NCI-H2107 treated with DMSO at 0.1 percent for 48 hours (cell line): ENCODE results near the gene HASPIN.
"Not testable (repeated sequence)": the region's sequence is repeated elsewhere in the genome, so short reads cannot be mapped to it uniquely, and the experiment has no call there.

ENCODE experiments used
- DNase-seq: peaks from one replicate; lab custom pipeline; 2025; ENCODE audit not compliant: unreplicated experiment; lab: John Stamatoyannopoulos, UW

The HASPIN gene

GRCh38 chr17:3734911-3735276, 11.2 kb downstream of the HASPIN start:
- not testable (repeated sequence) for DNase-seq

DNA sequence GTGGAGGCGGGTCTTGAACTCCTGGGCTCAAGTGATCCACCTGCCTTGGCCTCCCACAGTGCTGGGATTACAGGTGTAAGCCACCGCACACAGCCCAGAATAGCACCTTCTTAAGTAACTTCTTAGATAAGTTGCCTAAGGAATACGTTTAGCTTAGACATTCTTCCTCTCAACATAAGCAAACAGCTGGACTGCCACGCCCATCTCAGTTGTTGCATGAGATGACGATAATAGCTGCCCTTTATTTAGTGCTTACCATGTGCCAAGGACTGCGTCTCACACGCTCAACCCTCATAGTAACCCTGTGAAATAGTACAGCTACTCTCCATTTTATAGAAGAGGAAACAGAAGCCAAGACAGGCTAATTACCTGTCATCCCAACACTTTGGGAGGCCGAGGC, 11.8 kb downstream of the HASPIN start:
- DNase-seq, result no peak

GRCh38 chr17:3738562-3739295, 15.0 kb downstream of the HASPIN start:
- DNase-seq, result peak; percentile 27

DNA sequence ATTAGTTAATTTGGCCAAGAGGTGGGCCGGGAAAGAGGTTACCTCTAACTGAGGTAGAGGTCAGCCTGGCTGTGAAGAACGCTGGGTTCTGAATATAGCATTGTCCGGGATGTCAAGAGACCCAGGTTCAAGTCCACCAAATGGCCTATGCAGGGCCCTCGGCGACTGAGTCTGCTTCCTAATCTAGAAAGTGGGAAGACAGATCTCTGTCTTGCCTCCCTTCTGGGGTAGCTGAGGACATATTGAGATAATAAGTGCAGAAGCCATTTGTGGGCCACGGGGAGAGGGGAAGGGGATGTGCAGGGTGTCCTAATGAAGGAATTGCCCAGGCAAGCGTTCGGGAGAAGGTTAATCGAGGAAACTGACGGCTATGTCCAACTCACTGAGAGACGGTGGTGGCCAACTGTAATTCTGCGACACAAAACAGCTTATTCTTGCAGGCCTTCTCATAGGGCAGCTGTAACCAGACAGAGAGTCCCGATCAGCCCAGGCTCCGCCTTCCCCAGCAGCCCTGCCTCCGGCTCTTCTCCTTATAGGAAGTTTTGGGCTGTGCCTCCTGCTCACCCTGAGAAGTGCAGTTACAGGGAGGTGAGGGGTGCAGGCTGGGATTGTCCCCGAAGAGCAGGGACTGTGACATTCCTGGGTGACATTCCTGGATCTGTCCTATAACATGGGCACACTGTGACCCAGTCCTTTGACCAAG, 15.9 kb downstream of the HASPIN start:
- no peak for DNase-seq

GRCh38 chr17:3740611-3741073, 16.9 kb downstream of the HASPIN start:
- DNase-seq, result no peak

DNA sequence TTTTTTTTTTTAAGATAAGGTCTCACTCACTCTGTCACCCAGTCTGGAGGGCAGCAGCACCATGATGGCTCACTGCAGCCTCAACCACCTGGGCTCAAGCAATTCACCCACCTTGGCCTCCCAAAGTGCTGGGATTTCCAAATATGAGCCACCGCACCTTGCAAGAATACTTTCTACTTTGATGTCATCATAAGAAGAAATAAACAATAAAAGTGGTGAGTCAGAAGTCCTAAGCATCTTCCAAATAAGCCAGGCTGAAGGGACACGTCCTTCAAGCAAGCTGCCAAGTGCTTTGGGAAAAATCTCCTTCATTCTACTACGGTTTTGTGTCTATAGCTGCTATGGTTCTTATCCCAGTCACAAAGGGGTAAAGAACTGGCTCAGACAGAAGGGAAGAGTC, 20.3 kb downstream of the HASPIN start:
- DNase-seq, result no peak

DNA sequence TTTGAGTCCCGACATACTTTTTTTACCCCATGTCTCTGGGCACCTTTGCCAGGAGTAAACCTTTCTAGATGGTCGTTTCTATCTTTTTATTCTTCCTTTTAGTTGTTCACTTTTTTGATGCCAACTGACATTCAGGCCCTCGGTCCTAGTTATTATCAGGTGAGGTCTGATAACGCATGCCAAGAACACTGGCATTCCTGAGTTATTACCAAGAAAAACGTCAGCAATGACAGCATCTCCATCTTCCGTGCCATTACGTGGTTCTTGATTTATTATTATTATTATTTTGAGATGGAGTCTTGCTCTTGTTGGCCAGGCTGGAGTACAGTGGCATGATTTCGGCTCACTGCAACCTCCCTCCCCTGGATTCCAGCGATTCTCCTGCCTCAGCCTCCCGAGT, 21.4 kb downstream of the HASPIN start:
- no peak for DNase-seq

- no peak for DNase-seq
These were observed 24.1 kb downstream of the HASPIN start for GRCh38 chr17:3747805-3748204.

DNA sequence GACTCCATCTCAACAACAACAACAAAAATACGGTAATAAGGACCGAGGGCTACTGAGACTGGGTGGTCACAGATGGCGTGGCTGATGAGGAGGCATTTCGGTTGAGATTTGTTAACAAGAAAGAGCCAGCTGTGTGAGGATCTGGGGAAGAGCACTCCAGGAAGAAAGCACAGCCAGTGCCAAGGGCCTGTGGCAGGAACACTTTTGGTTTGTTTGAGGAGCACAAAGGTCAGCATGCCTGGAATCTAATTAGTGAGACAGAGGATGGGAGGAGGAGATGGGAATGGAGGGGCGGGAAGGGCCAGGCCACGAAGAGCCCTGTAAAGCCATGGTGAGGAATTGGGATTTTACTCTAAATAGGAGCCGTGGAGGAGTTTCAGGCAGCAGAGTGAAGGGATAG, 24.9 kb downstream of the HASPIN start:
- DNase-seq, result no peak

- DNase-seq, result no peak
These were observed 26.6 kb downstream of the HASPIN start for GRCh38 chr17:3750296-3750695.

- no peak for DNase-seq
These were observed 27.2 kb downstream of the HASPIN start for GRCh38 chr17:3750926-3751325.

- DNase-seq, result no peak
These were observed 28.1 kb downstream of the HASPIN start for GRCh38 chr17:3751836-3752235.

GRCh38 chr17:3753624-3754023, 29.9 kb downstream of the HASPIN start:
- DNase-seq, result no peak

DNA sequence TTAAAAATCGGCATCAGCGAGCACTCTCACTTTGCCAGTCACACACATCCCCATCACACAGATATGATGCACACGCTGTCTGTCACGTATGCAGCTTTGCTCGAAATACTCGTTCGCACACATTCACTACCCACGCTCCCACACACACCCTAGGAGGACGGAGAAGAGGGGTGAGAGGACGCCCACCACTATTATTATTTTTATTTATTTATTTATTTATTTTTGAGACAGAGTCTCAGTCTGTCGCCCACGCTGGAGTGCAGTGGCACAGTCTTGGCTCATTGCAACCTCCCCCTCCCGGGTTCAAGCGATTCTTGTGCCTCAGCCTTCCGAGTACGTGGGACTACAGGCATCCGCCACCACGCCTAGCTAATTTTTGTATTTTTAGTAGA, 30.4 kb downstream of the HASPIN start:
- DNase-seq, result no peak

- DNase-seq, result peak; percentile 90
These were observed 31.0 kb downstream of the HASPIN start for GRCh38 chr17:3754458-3755334.

GRCh38 chr17:3755335-3756030, 31.8 kb downstream of the HASPIN start:
- DNase-seq, result no peak

GRCh38 chr17:3759597-3760216, 36.0 kb downstream of the HASPIN start:
- no peak for DNase-seq

DNA sequence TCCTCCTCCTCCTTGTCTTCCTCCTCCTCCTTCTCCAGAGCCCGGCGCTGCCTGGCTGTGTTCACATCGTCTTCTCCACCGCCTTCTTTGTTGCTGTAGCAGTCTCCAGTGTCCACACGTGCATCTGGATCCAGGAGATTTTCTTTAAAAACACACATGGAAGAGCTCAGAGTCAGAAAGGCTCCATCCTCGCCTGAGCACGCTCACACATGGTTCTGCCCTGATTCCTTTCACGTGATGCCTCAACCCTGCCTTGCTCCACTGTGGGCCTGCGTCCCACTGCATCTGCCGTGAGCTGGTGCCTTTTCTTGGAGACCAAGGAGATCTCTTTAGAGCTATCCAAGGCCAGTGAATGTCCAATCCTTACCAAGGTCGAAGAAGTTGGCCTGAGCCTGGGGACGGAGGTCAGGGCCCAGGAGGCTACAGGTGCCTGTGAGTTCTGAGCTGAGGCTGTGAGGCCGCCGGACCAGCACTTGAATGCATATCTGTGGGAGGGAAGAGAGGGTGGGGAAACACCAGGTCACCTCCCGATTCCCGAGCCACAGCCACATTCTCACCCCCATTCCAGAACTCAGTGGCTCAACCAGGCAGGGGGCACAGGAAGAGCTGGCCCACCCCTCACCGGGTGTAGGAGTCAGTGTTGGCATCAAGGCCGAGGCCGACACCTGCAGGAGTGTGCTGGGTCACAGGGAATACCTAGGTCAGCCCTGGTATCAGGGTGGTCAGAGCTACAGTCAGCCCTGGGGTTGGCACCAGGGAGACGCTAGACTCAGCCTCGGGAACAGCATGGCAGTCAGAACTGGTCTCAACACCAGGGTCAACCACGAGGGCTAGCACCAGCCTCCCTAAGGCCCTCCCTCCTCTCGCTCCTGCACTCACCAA, 37.6 kb downstream of the HASPIN start:
- DNase-seq, result no peak

DNA sequence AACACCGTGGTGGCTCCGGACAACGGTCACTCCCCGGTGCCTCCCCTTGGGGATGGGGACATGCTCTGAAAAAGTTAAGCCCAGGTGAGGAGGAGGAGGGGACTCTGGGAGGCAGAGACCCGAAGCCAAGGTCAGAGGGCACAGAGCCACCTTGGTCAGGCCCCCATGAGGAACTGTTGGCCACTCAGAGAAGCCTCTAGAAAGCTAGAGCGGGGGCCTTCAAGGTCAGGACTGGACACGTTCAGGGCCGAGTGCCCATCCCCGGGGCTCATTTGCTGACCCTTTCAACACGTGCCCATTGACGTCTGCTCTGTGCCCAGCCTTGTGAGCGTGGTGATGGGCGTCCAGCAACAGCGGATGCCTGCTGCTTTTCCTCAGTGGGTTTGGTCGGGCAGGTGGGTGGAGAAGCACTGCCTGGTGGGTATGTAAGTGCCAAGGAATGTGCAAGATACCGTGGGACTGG, 38.2 kb downstream of the HASPIN start:
- no peak for DNase-seq
